Endothelial cell of umbilical vein (primary cell): ENCODE measurements around the gene ZSWIM4. TPM values are rescaled to one million over a fixed set of nuclear protein-coding genes. Genes with fewer than 3 reads are reported as not detected.
A peak's percentile ranks its signal among the peaks of the same experiment; 100 is the strongest.

Experiments used
- BruUV-seq: library from RNA; stranded (reverse); fragments of 400-500 nt; replicated peaks from 2 replicates; lab custom pipeline; 2021; lab: Mats Ljungman, UMichigan
- CTCF ChIA-PET: fragments of 300-600, 350-600 bp; sonication (Branson Sonifier 250); formaldehyde crosslinking; loops from one replicate; lab custom pipeline; 2021; ENCODE audit warnings: antibody characterized with exemption, inconsistent platforms; lab: Charles Lee
- POLR2A ChIA-PET: fragments of 300-600, 350-600 bp; sonication (Branson Sonifier 250); formaldehyde crosslinking; loops from one replicate; lab custom pipeline; 2021; ENCODE audit warnings: antibody characterized with exemption, inconsistent platforms; lab: Charles Lee
- DNase-seq: peaks from one replicate; pipeline ENCODE4 v3.0.0-alpha.2; 2011; ENCODE audit warnings: low read depth, low spot score
- FAIRE-seq: peaks from 2 replicates; lab custom pipeline; 2011; peaks lifted over from hg19 to GRCh38; lab: Jason Lieb, UNC
- H2AFZ ChIP-seq: 2 replicates; pipeline ENCODE4 v1.6.0; 2012; ENCODE audit warnings: low read depth, low read length, control low read depth, inconsistent platforms
- H3K27ac ChIP-seq: 2 replicates; pipeline ENCODE4 v1.5.1; 2011; ENCODE audit warnings: low read depth, mild to moderate bottlenecking, control low read depth, low read length, moderate library complexity; ENCODE audit not compliant: insufficient read depth
- H3K27me3 ChIP-seq, 2 experiments: 2 replicates each; pipeline versions ENCODE4 v1.6.0 to v1.6.1; 2011; ENCODE audit warnings: low read length in 2 of 2, mixed read lengths in 1 of 2; ENCODE audit not compliant: control insufficient read depth in 2 of 2, insufficient read depth in 2 of 2
- H3K36me3 ChIP-seq, 2 experiments: 2 replicates in 1 of 2; 3 replicates in 1 of 2; pipeline ENCODE4 v1.5.1; 2011; ENCODE audit warnings: low read length in 2 of 2, mild to moderate bottlenecking in 1 of 2, moderate library complexity in 1 of 2; ENCODE audit not compliant: control insufficient read depth in 2 of 2, insufficient read depth in 2 of 2; ENCODE audit errors: extremely low read depth in 1 of 2
- H3K4me1 ChIP-seq: 3 replicates; pipeline ENCODE4 v1.5.1; 2011; ENCODE audit warnings: mild to moderate bottlenecking, low read length; ENCODE audit not compliant: control insufficient read depth, insufficient read depth; ENCODE audit errors: extremely low read depth
- H3K4me2 ChIP-seq: 2 replicates; pipeline ENCODE4 v1.6.1; 2011; ENCODE audit warnings: low read length, control low read depth, mixed read lengths; ENCODE audit not compliant: insufficient read depth
- H3K4me3 ChIP-seq, 3 experiments: fragments of 200-600 bp in 1 of 3; sonication (generic), shearing (Covaris generic) in 1 of 3; replicated peaks in 1 of 3; 2 replicates each; pipeline ENCODE4 v1.5.1; 2011 to 2016; ENCODE audit warnings: control low read depth in 3 of 3, low read length in 3 of 3, mild to moderate bottlenecking in 2 of 3, inconsistent platforms in 1 of 3, low read depth in 1 of 3, moderate library complexity in 1 of 3; ENCODE audit not compliant: insufficient read depth in 1 of 3
- H3K79me2 ChIP-seq: 2 replicates; pipeline ENCODE4 v1.6.0; 2012; ENCODE audit warnings: low read length, inconsistent platforms; ENCODE audit not compliant: control insufficient read depth, insufficient read depth
- H3K9ac ChIP-seq: replicated peaks from 2 replicates; pipeline ENCODE3; 2011; ENCODE audit warnings: low read length, control low read depth; ENCODE audit not compliant: insufficient read depth; ENCODE audit errors: extremely low read depth
- H3K9me1 ChIP-seq: replicated peaks from 3 replicates; pipeline ENCODE4 v1.6.0; 2011; ENCODE audit warnings: mild to moderate bottlenecking, low read length; ENCODE audit not compliant: control insufficient read depth, insufficient read depth; ENCODE audit errors: extremely low read depth
- H3K9me3 ChIP-seq: replicated peaks from 2 replicates; pipeline ENCODE4 v1.5.1; 2012; ENCODE audit warnings: low read length, inconsistent platforms; ENCODE audit not compliant: control insufficient read depth, insufficient read depth
- H4K20me1 ChIP-seq: replicated peaks from 2 replicates; pipeline ENCODE3; 2011; ENCODE audit warnings: mild to moderate bottlenecking, low read length; ENCODE audit not compliant: control insufficient read depth, insufficient read depth; ENCODE audit errors: extremely low read depth
- EZH2 ChIP-seq: IDR thresholded peaks from 2 replicates; pipeline ENCODE4 v1.6.1; 2012; ENCODE audit warnings: borderline replicate concordance, low read depth, mild to moderate bottlenecking, moderate library complexity, low read length, inconsistent platforms; ENCODE audit not compliant: severe bottlenecking
- FOS ChIP-seq: IDR thresholded peaks from 2 replicates; pipeline ENCODE4 v1.6.1; 2011; ENCODE audit warnings: mild to moderate bottlenecking, low read length, moderate library complexity, borderline replicate concordance; ENCODE audit not compliant: insufficient read depth
- JUN ChIP-seq: IDR thresholded peaks from 2 replicates; pipeline ENCODE4 v1.6.1; 2011; ENCODE audit warnings: borderline replicate concordance, low read depth; ENCODE audit not compliant: insufficient read length, insufficient read depth
- MYC ChIP-seq: IDR thresholded peaks from one replicate; pipeline ENCODE4 v1.6.1; 2011; ENCODE audit warnings: mild to moderate bottlenecking, low read depth, low read length
- POLR2A ChIP-seq: IDR thresholded peaks from 2 replicates; pipeline ENCODE4 v1.6.1; 2012; ENCODE audit warnings: low read depth, mild to moderate bottlenecking, control low read depth, low read length
- POLR2AphosphoS5 ChIP-seq: IDR thresholded peaks from 2 replicates; pipeline ENCODE4 v1.6.1; 2012; ENCODE audit warnings: low read depth, mild to moderate bottlenecking, control low read depth, low read length, moderate library complexity; ENCODE audit not compliant: insufficient read depth
- dilution Hi-C: fragments of 300-500 bp; cut with MboI; formaldehyde crosslinking; loops from one replicate; pipeline ENCODE4 v1.15.0; 2019; ENCODE audit warnings: low sequenced_read_pairs; ENCODE audit not compliant: extremely low pct_ligation_motif_present
- intact Hi-C: fragments of 100-400 bp; cut with micrococcal nuclease; formaldehyde crosslinking; loops from one replicate; pipeline ENCODE4 v1.10.0; 2022
- polyA plus RNA-seq, 4 experiments: library from polyadenylated mRNA; depleted of rRNA in 3 of 4; stranded (reverse) in 3 of 4; unstranded in 1 of 4; fragments of >200 nt; gene quantifications; 2 replicates each; pipeline versions ENCODE4 v1.2.1 to v1.2.3, GENCODE V29; 2011 to 2012; ENCODE audit warnings: missing spikeins in 1 of 4
- total RNA-seq: library from RNA; stranded (reverse); gene quantifications from 2 replicates; pipeline ENCODE4 v1.2.3, GENCODE V29; 2021
- TF ChIP-seq, protein P1 (sequence below): IDR thresholded peaks from 2 replicates; pipeline ENCODE4 v1.6.1; 2011; ENCODE audit not compliant: insufficient read depth, insufficient read length
- TF ChIP-seq, protein P2 (sequence below), 2 donors: IDR thresholded peaks; 1 replicate in 1 of 2; 2 replicates in 1 of 2; pipeline ENCODE4 v1.5.1; 2011; ENCODE audit warnings: low read length in 2 of 2, mild to moderate bottlenecking in 2 of 2, moderate library complexity in 2 of 2, control low read depth in 1 of 2, inconsistent platforms in 1 of 2, low read depth in 1 of 2; ENCODE audit not compliant: insufficient read depth in 1 of 2; ENCODE audit errors: extremely low read depth in 1 of 2

ZSWIM4 gene
- total and polyA plus RNA-seq, 2 donors (not counting 3 experiments of a cell fraction or from before 2014, with no cell fraction given) = 12.7 to 26.6 TPM

- Histone ChIP-seq H3K4me3 (peak overlapping the region; percentile 38 to 82 (median 79)), H3K27ac (peak overlapping the region; percentile 94), H4K20me1 (no peaks in the 10 kb centered on the region), H3K4me2 (peak overlapping the region; percentile 58), H3K9me1 (no peaks in the 10 kb centered on the region), H3K27me3 (no peaks in the 10 kb centered on the region), H3K79me2 (peaks cover 54% of the 10 kb centered on the region), H3K9me3 (no peaks in the 10 kb centered on the region), H2AFZ (no peak overlapping the region), H3K9ac (peak overlapping the region; percentile 97), H3K36me3 (peaks cover 0 to 1% of the 10 kb centered on the region in 2 experiments), H3K4me1 (peaks cover 37% of the 10 kb centered on the region)
- BruUV-seq = no TSS peak
- no peak for TF ChIP-seq EZH2
- no peak for TF ChIP-seq POLR2A
- TF ChIP-seq, protein P1, sequence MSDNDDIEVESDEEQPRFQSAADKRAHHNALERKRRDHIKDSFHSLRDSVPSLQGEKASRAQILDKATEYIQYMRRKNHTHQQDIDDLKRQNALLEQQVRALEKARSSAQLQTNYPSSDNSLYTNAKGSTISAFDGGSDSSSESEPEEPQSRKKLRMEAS = no peak
- no peak for TF ChIP-seq POLR2AphosphoS5
- TF ChIP-seq, protein P2, sequence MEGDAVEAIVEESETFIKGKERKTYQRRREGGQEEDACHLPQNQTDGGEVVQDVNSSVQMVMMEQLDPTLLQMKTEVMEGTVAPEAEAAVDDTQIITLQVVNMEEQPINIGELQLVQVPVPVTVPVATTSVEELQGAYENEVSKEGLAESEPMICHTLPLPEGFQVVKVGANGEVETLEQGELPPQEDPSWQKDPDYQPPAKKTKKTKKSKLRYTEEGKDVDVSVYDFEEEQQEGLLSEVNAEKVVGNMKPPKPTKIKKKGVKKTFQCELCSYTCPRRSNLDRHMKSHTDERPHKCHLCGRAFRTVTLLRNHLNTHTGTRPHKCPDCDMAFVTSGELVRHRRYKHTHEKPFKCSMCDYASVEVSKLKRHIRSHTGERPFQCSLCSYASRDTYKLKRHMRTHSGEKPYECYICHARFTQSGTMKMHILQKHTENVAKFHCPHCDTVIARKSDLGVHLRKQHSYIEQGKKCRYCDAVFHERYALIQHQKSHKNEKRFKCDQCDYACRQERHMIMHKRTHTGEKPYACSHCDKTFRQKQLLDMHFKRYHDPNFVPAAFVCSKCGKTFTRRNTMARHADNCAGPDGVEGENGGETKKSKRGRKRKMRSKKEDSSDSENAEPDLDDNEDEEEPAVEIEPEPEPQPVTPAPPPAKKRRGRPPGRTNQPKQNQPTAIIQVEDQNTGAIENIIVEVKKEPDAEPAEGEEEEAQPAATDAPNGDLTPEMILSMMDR (IDR thresholded peaks at IDR 0.05; ENCODE audit: extremely low read depth in 1 of 2, insufficient read depth in 1 of 2, low read depth in 1 of 2, low read length in 2 of 2) = no peak
- no peak for TF ChIP-seq MYC
- TF ChIP-seq FOS = no peak
- TF ChIP-seq JUN = no peak
- no peak for FAIRE-seq
- DNase-seq = no peak
- dilution Hi-C loops = no loop called here
- CTCF ChIA-PET = interaction anchor here (4.3 kb wide), 1 partner anchor 19 kb away, joined by 58 read pairs; no protein-coding TSS in a partner anchor
- intact Hi-C loops = no loop called here
- POLR2A ChIA-PET = interaction anchor here (0.8 to 3.2 kb wide), 4 partner anchors 10 to 68 kb away, joined by 3 to 25 read pairs (median 8); partner anchors contain the start of gene C19orf53
Observed at GRCh38 chr19:13841962-13842290, 46.7 kb downstream of the ZSWIM4 start.
